ENCODE measurements around the gene ITIH4. TPM values are rescaled to one million over a fixed set of nuclear protein-coding genes. Genes with fewer than 3 reads are reported as not detected.

Gene ITIH4
- total RNA-seq, result 1 to 10 TPM; 2.1 to 7.3 TPM

DNA sequence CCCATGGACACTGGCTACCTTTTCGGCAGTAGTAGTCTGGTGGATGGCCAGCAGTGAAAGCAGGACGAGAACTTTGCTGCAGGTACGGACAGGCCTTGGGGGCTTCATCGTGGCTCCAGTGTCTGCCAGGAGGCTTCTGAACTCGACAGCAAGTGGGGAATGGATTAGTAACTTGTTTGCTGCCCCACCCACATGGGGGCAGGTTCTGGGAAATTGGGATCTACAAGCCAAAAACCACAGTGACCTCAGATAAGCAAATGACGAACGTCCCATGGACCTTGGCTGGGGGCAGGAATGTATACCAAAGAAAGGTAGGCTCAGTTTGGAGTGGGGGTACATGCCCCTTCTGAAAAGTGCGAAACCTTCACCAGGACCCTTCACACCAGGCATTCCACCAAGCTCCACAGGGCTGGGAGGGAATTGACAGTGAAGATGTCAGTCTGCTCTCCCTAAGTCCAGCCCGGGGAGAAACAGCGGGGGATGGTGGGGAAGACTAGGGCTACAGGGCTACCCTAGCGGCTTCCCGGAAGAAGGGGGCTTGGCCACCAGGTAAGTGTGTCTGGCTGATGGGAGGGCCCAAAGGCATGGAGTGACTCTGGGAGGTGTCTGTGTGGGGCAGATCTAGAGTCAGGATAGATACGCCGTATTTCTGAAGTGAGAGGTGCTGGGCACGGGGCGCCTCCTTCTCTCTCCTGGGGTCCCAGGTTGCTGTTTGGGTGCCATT lies at the start of gene ITIH4:
Gene ITIH4, minus strand, starts transcription at position 138 of the 724 bp plus-strand sequence. Its CDS starts 30 bp downstream, at position 108.
- Histone ChIP-seq H3K4me1 (no peaks in the 10 kb centered on the region), H3K27ac (no peak within 1 kb of the TSS), H3K4me3 (no peak within 1 kb of the TSS), H3K9ac (ENCODE audit: low read depth in 2 of 2, low read length in 2 of 2) (no peak within 1 kb of the TSS), H3K27me3 (no peaks in the 10 kb centered on the region), H3K36me3 (no peaks in the 10 kb centered on the region), H3K9me3 (no peaks in the 10 kb centered on the region)
- intact Hi-C loops (cut with DNase I), result no loop called here
- DNase-seq, result no peak
- TF ChIP-seq, protein P1, sequence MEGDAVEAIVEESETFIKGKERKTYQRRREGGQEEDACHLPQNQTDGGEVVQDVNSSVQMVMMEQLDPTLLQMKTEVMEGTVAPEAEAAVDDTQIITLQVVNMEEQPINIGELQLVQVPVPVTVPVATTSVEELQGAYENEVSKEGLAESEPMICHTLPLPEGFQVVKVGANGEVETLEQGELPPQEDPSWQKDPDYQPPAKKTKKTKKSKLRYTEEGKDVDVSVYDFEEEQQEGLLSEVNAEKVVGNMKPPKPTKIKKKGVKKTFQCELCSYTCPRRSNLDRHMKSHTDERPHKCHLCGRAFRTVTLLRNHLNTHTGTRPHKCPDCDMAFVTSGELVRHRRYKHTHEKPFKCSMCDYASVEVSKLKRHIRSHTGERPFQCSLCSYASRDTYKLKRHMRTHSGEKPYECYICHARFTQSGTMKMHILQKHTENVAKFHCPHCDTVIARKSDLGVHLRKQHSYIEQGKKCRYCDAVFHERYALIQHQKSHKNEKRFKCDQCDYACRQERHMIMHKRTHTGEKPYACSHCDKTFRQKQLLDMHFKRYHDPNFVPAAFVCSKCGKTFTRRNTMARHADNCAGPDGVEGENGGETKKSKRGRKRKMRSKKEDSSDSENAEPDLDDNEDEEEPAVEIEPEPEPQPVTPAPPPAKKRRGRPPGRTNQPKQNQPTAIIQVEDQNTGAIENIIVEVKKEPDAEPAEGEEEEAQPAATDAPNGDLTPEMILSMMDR (IDR thresholded peaks at IDR 0.05), result no peak

DNA sequence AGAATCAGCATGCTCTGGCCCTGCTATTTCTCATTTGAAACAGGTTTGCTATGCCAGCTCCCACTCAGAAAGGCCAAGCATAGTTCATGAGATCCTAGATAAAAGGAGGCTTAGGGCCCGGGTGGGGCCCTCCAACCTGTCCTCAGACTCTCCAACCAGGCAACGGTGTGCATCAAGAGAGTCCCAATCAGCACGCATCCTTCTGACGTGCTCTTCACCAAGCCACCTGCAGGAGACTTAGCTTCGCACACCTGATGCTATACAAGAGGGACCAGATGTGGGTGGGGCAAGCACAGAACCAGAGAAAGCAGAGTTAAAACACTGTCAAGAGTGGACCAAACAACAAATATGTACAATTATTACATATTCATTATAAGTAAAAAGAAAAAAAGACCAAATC lies 49.6 kb upstream of the ITIH4 start:
- no peaks in the 10 kb centered on the region for H3K27me3 ChIP-seq
- H3K4me3 ChIP-seq, result no peak overlapping the region
- no peaks in the 10 kb centered on the region for H3K9me3 ChIP-seq
- DNase-seq, result no peak
- H3K9ac ChIP-seq (ENCODE audit: low read depth in 2 of 2, low read length in 2 of 2), result no peak overlapping the region
- TF ChIP-seq, protein P1 (IDR thresholded peaks at IDR 0.05), result no peak
- H3K4me1 ChIP-seq, result no peaks in the 10 kb centered on the region
- intact Hi-C loops (cut with DNase I), result no loop called here
- no peak overlapping the region for H3K27ac ChIP-seq
- H3K36me3 ChIP-seq, result no peaks in the 10 kb centered on the region

DNA sequence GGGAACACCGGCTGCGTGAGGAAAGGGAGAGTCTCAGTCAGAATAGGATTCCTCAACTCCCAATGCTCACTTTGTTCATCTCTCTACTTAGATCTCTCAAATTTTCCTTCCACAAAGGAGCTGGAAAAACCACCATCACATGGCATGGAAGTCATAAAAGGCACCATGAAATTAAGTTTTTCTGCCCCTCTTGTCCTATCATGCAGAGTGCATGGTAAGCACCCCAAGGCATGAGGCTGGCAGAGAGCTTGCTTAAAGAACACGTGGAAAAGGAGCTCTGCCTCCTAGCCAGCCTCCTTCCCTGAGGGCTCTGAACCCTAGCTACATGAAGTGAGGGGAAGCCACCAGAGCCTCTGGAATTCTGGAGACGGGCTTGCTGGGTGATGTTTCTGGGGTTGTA lies 49.1 kb upstream of the ITIH4 start:
- H3K9ac ChIP-seq (ENCODE audit: low read depth in 2 of 2, low read length in 2 of 2), result no peak overlapping the region
- no peak for DNase-seq
- no peaks in the 10 kb centered on the region for H3K9me3 ChIP-seq
- H3K27me3 ChIP-seq, result no peaks in the 10 kb centered on the region
- no peaks in the 10 kb centered on the region for H3K4me1 ChIP-seq
- TF ChIP-seq, protein P1 (IDR thresholded peaks at IDR 0.05), result no peak
- no peak overlapping the region for H3K27ac ChIP-seq
- intact Hi-C loops (cut with DNase I), result no loop called here
- no peaks in the 10 kb centered on the region for H3K36me3 ChIP-seq
- H3K4me3 ChIP-seq, result no peak overlapping the region

DNA sequence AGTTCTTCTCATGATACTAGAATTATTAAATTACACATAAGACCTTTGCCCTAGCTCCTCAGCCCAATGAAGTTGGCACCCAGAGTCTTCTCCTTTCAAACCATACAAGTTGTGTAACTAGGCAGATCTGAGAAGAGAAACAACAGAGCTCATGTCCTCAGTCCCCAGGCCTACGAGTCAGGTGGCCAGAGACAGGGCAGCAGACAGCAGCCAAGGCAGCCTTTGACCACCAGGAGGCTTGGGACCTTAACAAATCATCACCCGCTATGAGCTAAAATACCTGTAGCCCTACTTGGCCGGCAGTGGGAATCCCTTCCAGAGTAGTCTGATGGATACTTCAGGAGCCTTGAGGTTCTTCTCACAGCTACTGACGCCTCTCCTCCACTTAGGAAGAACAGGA lies 48.6 kb upstream of the ITIH4 start:
- H3K9me3 ChIP-seq, result no peaks in the 10 kb centered on the region
- no peaks in the 10 kb centered on the region for H3K4me1 ChIP-seq
- TF ChIP-seq, protein P1 (IDR thresholded peaks at IDR 0.05), result no peak
- H3K36me3 ChIP-seq, result no peaks in the 10 kb centered on the region
- DNase-seq, result no peak
- no peak overlapping the region for H3K9ac ChIP-seq (ENCODE audit: low read depth in 2 of 2, low read length in 2 of 2)
- no peak overlapping the region for H3K27ac ChIP-seq
- H3K4me3 ChIP-seq, result no peak overlapping the region
- no peaks in the 10 kb centered on the region for H3K27me3 ChIP-seq
- intact Hi-C loops (cut with DNase I), result no loop called here

DNA sequence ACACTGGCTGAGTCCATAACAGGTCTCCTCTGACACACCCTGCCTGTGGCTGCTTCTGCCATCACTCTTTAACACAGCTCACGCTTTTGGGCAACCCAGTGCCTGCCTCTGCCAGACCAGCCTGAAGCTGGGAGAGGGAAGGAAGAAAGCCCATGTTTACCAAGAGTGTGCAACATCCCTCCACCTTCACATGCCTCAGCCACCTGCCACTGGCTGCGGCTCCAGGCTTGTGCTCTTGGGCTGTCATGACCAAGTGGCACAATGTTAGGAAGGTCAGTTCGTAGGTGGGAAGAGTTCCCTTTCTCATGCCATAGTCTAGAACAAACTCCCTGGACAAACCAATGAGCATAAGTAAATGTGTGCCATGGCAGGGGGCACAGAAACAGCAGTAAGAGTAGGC lies 46.6 kb upstream of the ITIH4 start:
- no peak overlapping the region for H3K4me3 ChIP-seq
- H3K27me3 ChIP-seq, result no peaks in the 10 kb centered on the region
- H3K9ac ChIP-seq (ENCODE audit: low read depth in 2 of 2, low read length in 2 of 2), result no peak overlapping the region
- no peaks in the 10 kb centered on the region for H3K9me3 ChIP-seq
- no peak overlapping the region for H3K27ac ChIP-seq
- intact Hi-C loops (cut with DNase I), result no loop called here
- H3K36me3 ChIP-seq, result no peaks in the 10 kb centered on the region
- TF ChIP-seq, protein P1 (IDR thresholded peaks at IDR 0.05), result no peak
- H3K4me1 ChIP-seq, result no peaks in the 10 kb centered on the region
- DNase-seq, result no peak
